Measurements from ENCODE around the gene NDUFAF5. TPM values are rescaled to one million over a fixed set of nuclear protein-coding genes. Genes with fewer than 3 reads are reported as not detected.

The NDUFAF5 gene
- total RNA-seq, 3 donors from 2014 or later: 27.4 to 41.5 (median 40.6) TPM

DNA sequence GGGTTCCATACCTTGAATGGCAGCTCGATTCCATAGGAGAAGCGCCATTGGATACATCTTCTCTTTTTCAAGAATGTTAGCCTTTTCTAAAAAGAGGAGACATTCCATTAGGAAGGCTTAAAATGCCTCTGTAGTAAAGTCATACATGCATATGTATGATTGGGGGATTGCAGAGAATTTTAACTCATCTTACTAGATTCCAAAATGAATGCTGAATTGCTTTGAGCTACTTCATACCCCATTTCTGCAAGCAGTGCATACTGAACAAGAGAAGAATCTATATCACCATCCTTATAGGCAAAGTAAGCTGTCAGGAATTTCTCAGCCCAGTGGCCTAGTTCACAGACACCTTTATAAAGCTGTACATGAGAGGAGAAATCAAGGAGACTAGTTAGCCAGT, 80.3 kb downstream of the NDUFAF5 start:
- DNase-seq: no peak
- intact Hi-C loops (cut with DNase I, micrococcal nuclease): no loop called here
- TF ChIP-seq, protein P1, sequence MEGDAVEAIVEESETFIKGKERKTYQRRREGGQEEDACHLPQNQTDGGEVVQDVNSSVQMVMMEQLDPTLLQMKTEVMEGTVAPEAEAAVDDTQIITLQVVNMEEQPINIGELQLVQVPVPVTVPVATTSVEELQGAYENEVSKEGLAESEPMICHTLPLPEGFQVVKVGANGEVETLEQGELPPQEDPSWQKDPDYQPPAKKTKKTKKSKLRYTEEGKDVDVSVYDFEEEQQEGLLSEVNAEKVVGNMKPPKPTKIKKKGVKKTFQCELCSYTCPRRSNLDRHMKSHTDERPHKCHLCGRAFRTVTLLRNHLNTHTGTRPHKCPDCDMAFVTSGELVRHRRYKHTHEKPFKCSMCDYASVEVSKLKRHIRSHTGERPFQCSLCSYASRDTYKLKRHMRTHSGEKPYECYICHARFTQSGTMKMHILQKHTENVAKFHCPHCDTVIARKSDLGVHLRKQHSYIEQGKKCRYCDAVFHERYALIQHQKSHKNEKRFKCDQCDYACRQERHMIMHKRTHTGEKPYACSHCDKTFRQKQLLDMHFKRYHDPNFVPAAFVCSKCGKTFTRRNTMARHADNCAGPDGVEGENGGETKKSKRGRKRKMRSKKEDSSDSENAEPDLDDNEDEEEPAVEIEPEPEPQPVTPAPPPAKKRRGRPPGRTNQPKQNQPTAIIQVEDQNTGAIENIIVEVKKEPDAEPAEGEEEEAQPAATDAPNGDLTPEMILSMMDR (IDR thresholded peaks at IDR 0.05): no peak
- ATAC-seq: no peak
- no peaks in the 10 kb centered on the region for H3K36me3 ChIP-seq (ENCODE audit: low read depth)
- H3K4me1 ChIP-seq (ENCODE audit: low read depth): no peaks in the 10 kb centered on the region
- no peak overlapping the region for H3K4me3 ChIP-seq
- no peaks in the 10 kb centered on the region for H3K9me3 ChIP-seq

DNA sequence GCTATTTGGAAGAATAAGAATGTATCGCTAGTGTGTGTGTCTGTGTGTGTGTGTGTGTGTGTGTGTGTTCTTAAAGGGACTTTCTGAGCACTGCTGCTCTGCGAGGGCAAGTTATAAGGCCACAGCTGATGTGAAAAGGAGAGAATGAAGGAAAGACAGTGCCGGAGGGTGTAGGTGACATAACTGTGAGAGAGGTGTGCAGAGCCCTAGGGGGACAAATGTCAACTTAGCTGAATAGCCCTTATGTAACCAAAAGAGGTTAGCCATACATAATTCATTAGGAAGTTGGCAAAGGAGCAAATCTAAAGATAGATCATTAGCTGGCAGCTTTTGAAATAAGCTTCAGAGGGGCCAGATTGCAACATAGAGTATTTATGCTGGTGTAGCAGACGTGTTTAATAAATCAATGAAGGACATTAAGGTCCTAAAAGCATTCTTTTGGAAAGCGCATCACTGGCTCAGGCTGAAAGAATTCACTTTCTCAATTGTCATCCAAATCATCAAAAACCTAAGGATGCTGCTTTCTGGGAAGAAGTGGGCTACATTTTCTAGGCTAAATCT, 81.0 kb downstream of the NDUFAF5 start:
- Histone ChIP-seq H3K9me3 (no peaks in the 10 kb centered on the region), H3K4me3 (no peak overlapping the region), H3K36me3 (ENCODE audit: low read depth) (no peaks in the 10 kb centered on the region), H3K4me1 (ENCODE audit: low read depth) (no peaks in the 10 kb centered on the region)
- TF ChIP-seq, protein P1 (IDR thresholded peaks at IDR 0.05): no peak
- ATAC-seq: peak; percentile 23
- intact Hi-C loops (cut with DNase I, micrococcal nuclease): no loop called here
- peak in 1 of 3 donors; percentile 3 for DNase-seq

DNA sequence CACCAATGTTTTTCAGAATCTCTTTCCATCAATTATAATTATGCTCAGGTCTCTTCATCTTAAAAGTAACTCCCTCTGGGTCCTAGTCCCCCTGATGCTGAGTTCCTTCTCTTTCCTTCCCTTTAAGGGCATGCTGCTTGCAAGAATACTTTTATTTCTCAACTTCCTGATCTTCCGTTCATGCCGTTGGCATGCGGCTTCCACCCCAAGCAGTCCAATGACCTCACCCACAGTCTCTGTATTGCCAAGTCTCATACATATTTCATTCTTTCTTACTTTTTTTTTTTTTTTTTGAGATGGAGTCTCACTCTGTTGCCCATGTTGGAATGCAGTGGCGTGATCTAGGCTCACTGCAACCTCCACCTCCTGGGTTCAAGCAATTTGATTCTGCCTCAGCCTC, 83.5 kb downstream of the NDUFAF5 start:
- ATAC-seq (no peak), DNase-seq (no peak)
- intact Hi-C loops (cut with DNase I, micrococcal nuclease): no loop called here

DNA sequence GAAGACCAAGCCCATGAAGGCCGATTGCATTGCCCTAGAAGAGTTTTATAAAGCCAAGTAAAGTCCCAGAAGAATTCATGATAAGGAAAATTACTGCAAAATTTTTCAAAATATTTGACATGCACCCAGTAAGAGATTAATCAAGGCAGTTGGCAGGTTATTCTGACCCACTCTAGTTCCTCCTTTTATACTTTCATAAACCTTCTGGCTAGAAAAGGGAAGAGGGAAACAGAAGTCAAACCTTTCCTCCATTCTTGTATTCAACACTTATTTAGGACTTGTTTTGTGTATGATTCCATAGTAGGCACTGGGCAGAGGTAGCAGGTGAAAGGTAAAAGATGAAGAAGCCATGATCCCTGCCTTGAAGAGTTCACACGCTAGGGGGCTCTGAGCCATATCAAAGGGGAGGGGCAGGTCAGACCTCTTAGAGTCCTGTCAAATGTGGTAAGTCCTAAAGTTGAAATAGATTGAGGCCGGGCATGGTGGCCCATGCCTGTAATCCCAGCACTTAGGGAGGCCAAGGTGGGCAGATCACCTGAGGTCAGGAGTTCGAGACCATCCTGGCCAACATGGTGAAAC, 85.4 kb downstream of the NDUFAF5 start:
- H3K9me3 ChIP-seq: no peaks in the 10 kb centered on the region
- no peak for DNase-seq
- TF ChIP-seq, protein P1 (IDR thresholded peaks at IDR 0.05): no peak
- no peak overlapping the region for H3K4me3 ChIP-seq
- no peaks in the 10 kb centered on the region for H3K36me3 ChIP-seq (ENCODE audit: low read depth)
- intact Hi-C loops (cut with DNase I, micrococcal nuclease): no loop called here
- H3K4me1 ChIP-seq (ENCODE audit: low read depth): no peaks in the 10 kb centered on the region
- no peak for ATAC-seq

More for the DNA sequence above, 83.5 kb downstream of the NDUFAF5 start:
- no peaks in the 10 kb centered on the region for H3K9me3 ChIP-seq
- no peaks in the 10 kb centered on the region for H3K4me1 ChIP-seq (ENCODE audit: low read depth)
- TF ChIP-seq, protein P1 (IDR thresholded peaks at IDR 0.05): no peak
- H3K36me3 ChIP-seq (ENCODE audit: low read depth): no peaks in the 10 kb centered on the region
- no peak overlapping the region for H3K4me3 ChIP-seq

Other genes starting within 250 kb of the NDUFAF5 start
- 10 to 100 TPM; 13.3 to 15.0 (median 13.8) TPM for gene TASP1, start 146.1 kb upstream of the NDUFAF5 start, total RNA-seq
- gene ESF1, start 109 bp upstream of the NDUFAF5 start, total RNA-seq: 10 to 100 TPM; 10.0 to 16.2 (median 10.9) TPM
- gene SEL1L2, start 205.6 kb downstream of the NDUFAF5 start, total RNA-seq: not detected
- 1 to 10 TPM; 3.2 to 7.6 (median 6.4) TPM for gene MACROD2, start 210.5 kb downstream of the NDUFAF5 start, total RNA-seq

All from mucosa of descending colon (tissue), 3 donors.